SK-N-SH (cell line): ENCODE data around the gene HCN1. TPM values are rescaled to one million over a fixed set of nuclear protein-coding genes. Genes with fewer than 3 reads are reported as not detected.
A peak's percentile ranks its signal among the peaks of the same experiment; 100 is the strongest.

Experiments used
- CTCF ChIA-PET: fragments of 300-600, 350-600 bp; formaldehyde crosslinking; extraction: SDS; loops from one replicate; lab custom pipeline; 2021; lab: Yijun Ruan, JAX
- POLR2A ChIA-PET: fragments of 350-600 bp; sonication (Branson Sonifier 250); formaldehyde crosslinking; extraction: SDS; loops from one replicate; lab custom pipeline; 2020; ENCODE audit warnings: antibody characterized with exemption, inconsistent platforms; lab: Yijun Ruan, JAX
- DNase-seq: peaks from one replicate; pipeline ENCODE4 v3.0.0; 2012
- H2AFZ ChIP-seq: fragments of 200-600 bp; sonication (generic); 2 replicates; pipeline ENCODE4 v1.8.1; 2016; ENCODE audit warnings: antibody characterized with exemption, mild to moderate bottlenecking, low read depth
- H3F3A ChIP-seq: fragments of 200-600 bp; sonication (generic); replicated peaks from 2 replicates; pipeline ENCODE3; 2016; ENCODE audit warnings: antibody characterized with exemption, mild to moderate bottlenecking; ENCODE audit not compliant: insufficient read depth
- H3K27ac ChIP-seq, 2 experiments: fragments of 200-500 bp in 1 of 2; fragments of 200-600 bp in 1 of 2; sonication (Bioruptor generic) in 1 of 2; sonication (generic), shearing (Covaris generic) in 1 of 2; 2 replicates each; pipeline versions ENCODE4 v1.5.1 to v1.6.1; 2014 to 2016; ENCODE audit warnings: low read depth in 2 of 2, inconsistent platforms in 1 of 2, low read length in 1 of 2, mild to moderate bottlenecking in 1 of 2, mixed read lengths in 1 of 2
- H3K27me3 ChIP-seq: fragments of 200-600 bp; sonication (generic), shearing (Covaris generic); 2 replicates; pipeline ENCODE4 v1.6.1; 2016; ENCODE audit warnings: mixed run types; ENCODE audit not compliant: insufficient read depth
- H3K36me3 ChIP-seq, 2 experiments: fragments of 200-500 bp in 1 of 2; fragments of 200-600 bp in 1 of 2; sonication (Bioruptor generic) in 1 of 2; sonication (generic) in 1 of 2; replicated peaks in 1 of 2; 2 replicates each; pipeline versions ENCODE3 to v1.5.1; 2014 to 2016; ENCODE audit warnings: low read length in 1 of 2, mild to moderate bottlenecking in 1 of 2; ENCODE audit not compliant: insufficient read depth in 2 of 2, control insufficient read depth in 1 of 2
- H3K4me1 ChIP-seq, 2 experiments: fragments of 200-500 bp in 1 of 2; fragments of 200-600 bp in 1 of 2; sonication (Bioruptor generic) in 1 of 2; sonication (generic), shearing (Covaris generic) in 1 of 2; 2 replicates each; pipeline versions ENCODE4 v1.5.1 to v1.6.1; 2014 to 2016; ENCODE audit warnings: low read depth in 1 of 2, low read length in 1 of 2, mixed run types in 1 of 2; ENCODE audit not compliant: insufficient read depth in 2 of 2, control insufficient read depth in 1 of 2
- H3K4me2 ChIP-seq: fragments of 200-600 bp; sonication (generic), shearing (Covaris generic); 2 replicates; pipeline ENCODE4 v1.6.1; 2017; ENCODE audit warnings: mixed run types
- H3K4me3 ChIP-seq, 2 experiments: fragments of 200-500 bp in 1 of 2; fragments of 200-600 bp in 1 of 2; sonication (Bioruptor generic) in 1 of 2; sonication (generic), shearing (Covaris generic) in 1 of 2; 2 replicates each; pipeline versions ENCODE4 v1.5.1 to v1.8.1; 2014 to 2016; ENCODE audit warnings: low read depth in 2 of 2, inconsistent platforms in 1 of 2, low read length in 1 of 2, mild to moderate bottlenecking in 1 of 2, mixed read lengths in 1 of 2, moderate library complexity in 1 of 2
- H3K79me2 ChIP-seq: fragments of 200-600 bp; sonication (generic); 2 replicates; pipeline ENCODE4 v1.8.1; 2017; ENCODE audit warnings: mild to moderate bottlenecking; ENCODE audit not compliant: insufficient read depth
- H3K9ac ChIP-seq: fragments of 200-600 bp; sonication (generic); 2 replicates; pipeline ENCODE4 v1.6.1; 2017; ENCODE audit warnings: mixed run types
- H3K9me2 ChIP-seq: fragments of 200-600 bp; sonication (generic); 2 replicates; pipeline ENCODE4 v1.6.1; 2017; ENCODE audit warnings: mixed run types
- H3K9me3 ChIP-seq: fragments of 200-600 bp; sonication (generic); 2 replicates; pipeline ENCODE4 v1.6.1; 2017; ENCODE audit warnings: mixed run types, mild to moderate bottlenecking, moderate library complexity
- H4K20me1 ChIP-seq: fragments of 200-600 bp; sonication (generic); 2 replicates; pipeline ENCODE4 v1.6.1; 2017; ENCODE audit warnings: mild to moderate bottlenecking, mixed run types; ENCODE audit not compliant: insufficient read depth
- ELF1 ChIP-seq: IDR thresholded peaks from 2 replicates; pipeline ENCODE4 v1.4.0; 2012
- EP300 ChIP-seq, 2 experiments: IDR thresholded peaks; 2 replicates each; pipeline versions ENCODE4 v1.4.0 to v1.6.1; 2012; ENCODE audit warnings: borderline replicate concordance in 1 of 2, low read depth in 1 of 2, low read length in 1 of 2
- EZH2phosphoT487 ChIP-seq: fragments of 200-600 bp; sonication (generic); IDR thresholded peaks from 2 replicates; pipeline ENCODE4 v1.6.1; 2017; ENCODE audit warnings: low read depth, mixed run types, mild to moderate bottlenecking, antibody characterized with exemption, moderate library complexity, borderline replicate concordance
- FOSL2 ChIP-seq: IDR thresholded peaks from 2 replicates; pipeline ENCODE4 v1.4.0; 2012; ENCODE audit warnings: low read depth, mild to moderate bottlenecking, moderate library complexity, borderline replicate concordance
- FOXJ3 ChIP-seq: sonication (generic); formaldehyde crosslinking; IDR thresholded peaks from 2 replicates; pipeline ENCODE4 v1.5.1; 2020; ENCODE audit warnings: mild to moderate bottlenecking, missing genetic modification reagents
- FOXM1 ChIP-seq: IDR thresholded peaks from 2 replicates; pipeline ENCODE4 v1.4.0; 2012; ENCODE audit warnings: low read depth, mild to moderate bottlenecking
- GABPA ChIP-seq: IDR thresholded peaks from 2 replicates; pipeline ENCODE4 v1.4.0; 2012; ENCODE audit warnings: low read depth, mild to moderate bottlenecking
- GATA2 ChIP-seq: sonication (generic); formaldehyde crosslinking; IDR thresholded peaks from 2 replicates; pipeline ENCODE4 v1.5.0; 2020; ENCODE audit warnings: mild to moderate bottlenecking, missing genetic modification reagents
- JUND ChIP-seq: IDR thresholded peaks from 2 replicates; pipeline ENCODE4 v1.4.0; 2012
- MEF2A ChIP-seq: IDR thresholded peaks from 2 replicates; pipeline ENCODE4 v1.4.0; 2012; ENCODE audit warnings: low read depth, borderline replicate concordance
- MXI1 ChIP-seq: IDR thresholded peaks from 2 replicates; pipeline ENCODE4 v1.6.1; 2012; ENCODE audit warnings: mild to moderate bottlenecking, low read depth, low read length, improper control_type of control experiment
- NFIC ChIP-seq: IDR thresholded peaks from 2 replicates; pipeline ENCODE4 v1.4.0; 2012; ENCODE audit warnings: borderline replicate concordance
- POLR2AphosphoS5 ChIP-seq: IDR thresholded peaks from 2 replicates; pipeline ENCODE4 v1.6.1; 2012; ENCODE audit warnings: low read depth, low read length
- RAD21 ChIP-seq: IDR thresholded peaks from 2 replicates; pipeline ENCODE4 v1.6.1; 2012; ENCODE audit warnings: mild to moderate bottlenecking, low read length
- RCOR1 ChIP-seq: fragments of 150-350 bp; IDR thresholded peaks from 2 replicates; pipeline ENCODE4 v1.6.1; 2017; ENCODE audit warnings: antibody characterized with exemption, low read length
- RFX5 ChIP-seq: IDR thresholded peaks from 2 replicates; pipeline ENCODE4 v1.6.1; 2012; ENCODE audit warnings: mild to moderate bottlenecking, improper control_type of control experiment, low read length
- RXRA ChIP-seq: IDR thresholded peaks from 2 replicates; pipeline ENCODE4 v1.4.0; 2012; ENCODE audit warnings: low read depth, mild to moderate bottlenecking, borderline replicate concordance
- SIN3A ChIP-seq: IDR thresholded peaks from 2 replicates; pipeline ENCODE4 v1.6.1; 2012; ENCODE audit warnings: low read depth, mild to moderate bottlenecking, low read length, moderate library complexity, borderline replicate concordance
- SMC3 ChIP-seq: IDR thresholded peaks from 2 replicates; pipeline ENCODE4 v1.6.1; 2012; ENCODE audit warnings: low read depth, low read length, improper control_type of control experiment
- TAF1 ChIP-seq: IDR thresholded peaks from 2 replicates; pipeline ENCODE4 v1.6.1; 2012; ENCODE audit warnings: low read depth, mild to moderate bottlenecking, low read length, moderate library complexity, borderline replicate concordance
- TCF12 ChIP-seq: IDR thresholded peaks from 2 replicates; pipeline ENCODE4 v1.4.0; 2012
- YY1 ChIP-seq: IDR thresholded peaks from 2 replicates; pipeline ENCODE4 v1.4.0; 2012; ENCODE audit warnings: low read depth, mild to moderate bottlenecking
- WGBS: methylation state at CpG from one replicate; pipeline ENCODE4 v1.1.6; 2017; ENCODE audit warnings: low lambda C conversion rate; 5-methylcytosine and 5-hydroxymethylcytosine counted together
- polyA plus RNA-seq, 3 experiments: library from polyadenylated mRNA; depleted of rRNA; stranded (reverse); fragments of >200 nt; gene quantifications; 2 replicates each; pipeline ENCODE4 v1.2.3, GENCODE V29; 2012
- TF ChIP-seq, protein P1 (sequence below): fragments of 200-600 bp; sonication (generic); IDR thresholded peaks from 2 replicates; pipeline ENCODE4 v1.6.1; 2017; ENCODE audit warnings: antibody characterized with exemption, mild to moderate bottlenecking, moderate library complexity
- TF ChIP-seq, protein P2 (sequence below): fragments of 150-350 bp; IDR thresholded peaks from 2 replicates; pipeline ENCODE4 v1.6.1; 2017; ENCODE audit warnings: antibody characterized with exemption, low read length, low read depth, borderline replicate concordance
- TF ChIP-seq, protein P3 (sequence below): IDR thresholded peaks from 2 replicates; pipeline ENCODE4 v1.4.0; 2012; ENCODE audit warnings: low read depth
- TF ChIP-seq, protein P4 (sequence below): IDR thresholded peaks from 2 replicates; pipeline ENCODE4 v1.4.0; 2012; ENCODE audit warnings: low read depth, borderline replicate concordance
- TF ChIP-seq, protein P5 (sequence below): IDR thresholded peaks from 2 replicates; pipeline ENCODE4 v1.6.1; 2012; ENCODE audit warnings: mild to moderate bottlenecking, low read depth, low read length, moderate library complexity

HCN1 gene
- not detected in 2 replicates for polyA plus RNA-seq (2012; rRNA removed)
- under 0.01 TPM in 1 of 2 replicates, not detected in the other for polyA plus RNA-seq (2012; cell fraction: cytosol; rRNA removed)
- polyA plus RNA-seq (2012; cell fraction: nucleus; rRNA removed): not detected in 2 replicates

DNA sequence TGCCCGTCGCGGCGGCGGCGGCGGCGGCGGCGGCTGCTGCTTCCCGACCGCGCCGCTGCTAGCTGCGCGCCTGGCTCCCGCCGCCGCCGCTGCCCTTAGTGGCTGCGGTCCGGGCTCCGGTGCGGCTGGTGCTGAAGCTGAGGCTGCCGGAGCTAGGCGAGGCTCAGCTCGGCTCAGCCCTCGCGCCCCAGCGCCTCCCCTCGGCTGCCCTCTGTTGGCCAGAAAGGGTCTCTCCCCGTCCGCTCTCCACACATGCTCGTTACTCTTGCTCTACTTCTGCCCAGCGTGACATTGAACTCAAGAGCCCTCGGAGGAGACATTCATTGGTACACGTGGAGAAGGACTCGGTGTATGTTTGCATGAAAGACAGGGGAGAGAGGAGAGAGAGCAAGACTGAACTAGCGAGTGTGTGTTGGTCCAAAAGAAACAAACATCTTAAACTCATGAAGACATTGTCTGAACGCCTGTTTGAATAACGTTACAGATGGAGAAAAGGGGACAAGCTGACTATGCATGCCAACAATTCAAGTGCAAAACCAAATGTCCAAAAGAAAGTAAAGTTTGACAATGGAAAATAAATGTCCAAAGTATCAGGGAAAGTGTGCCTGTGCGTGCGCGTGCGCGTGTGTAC lies at the start of gene HCN1:
TSS of gene HCN1 (minus strand) at position 175 of the 631 bp plus-strand sequence.
- H2AFZ ChIP-seq: no peak within 1 kb of the TSS
- WGBS: 26% methylated on average over 20 of the region's 46 CpGs
- no peak within 1 kb of the TSS for H3K27ac ChIP-seq
- H3K36me3 ChIP-seq: no peaks in the 10 kb centered on the region
- no peaks in the 10 kb centered on the region for H3K4me1 ChIP-seq
- ChIA-PET CTCF (interaction anchor here (0.6 to 2.0 kb wide), 20 partner anchors 9 to 664 kb away, joined by 3 to 14 read pairs (median 4); no protein-coding TSS in a partner anchor), POLR2A (no interaction called here)
- DNase-seq: peak; percentile 81
- no peak for TF ChIP-seq NFIC
- TF ChIP-seq MEF2A: no peak
- TF ChIP-seq SMC3: peak; percentile 48
- TF ChIP-seq ELF1: no peak
- TF ChIP-seq, protein P1, sequence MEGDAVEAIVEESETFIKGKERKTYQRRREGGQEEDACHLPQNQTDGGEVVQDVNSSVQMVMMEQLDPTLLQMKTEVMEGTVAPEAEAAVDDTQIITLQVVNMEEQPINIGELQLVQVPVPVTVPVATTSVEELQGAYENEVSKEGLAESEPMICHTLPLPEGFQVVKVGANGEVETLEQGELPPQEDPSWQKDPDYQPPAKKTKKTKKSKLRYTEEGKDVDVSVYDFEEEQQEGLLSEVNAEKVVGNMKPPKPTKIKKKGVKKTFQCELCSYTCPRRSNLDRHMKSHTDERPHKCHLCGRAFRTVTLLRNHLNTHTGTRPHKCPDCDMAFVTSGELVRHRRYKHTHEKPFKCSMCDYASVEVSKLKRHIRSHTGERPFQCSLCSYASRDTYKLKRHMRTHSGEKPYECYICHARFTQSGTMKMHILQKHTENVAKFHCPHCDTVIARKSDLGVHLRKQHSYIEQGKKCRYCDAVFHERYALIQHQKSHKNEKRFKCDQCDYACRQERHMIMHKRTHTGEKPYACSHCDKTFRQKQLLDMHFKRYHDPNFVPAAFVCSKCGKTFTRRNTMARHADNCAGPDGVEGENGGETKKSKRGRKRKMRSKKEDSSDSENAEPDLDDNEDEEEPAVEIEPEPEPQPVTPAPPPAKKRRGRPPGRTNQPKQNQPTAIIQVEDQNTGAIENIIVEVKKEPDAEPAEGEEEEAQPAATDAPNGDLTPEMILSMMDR: peak; percentile 74
- TF ChIP-seq EP300 (IDR thresholded peaks at IDR 0.05; ENCODE audit: borderline replicate concordance in 1 of 2, low read depth in 1 of 2, low read length in 1 of 2): no peak
- TF ChIP-seq, protein P2, sequence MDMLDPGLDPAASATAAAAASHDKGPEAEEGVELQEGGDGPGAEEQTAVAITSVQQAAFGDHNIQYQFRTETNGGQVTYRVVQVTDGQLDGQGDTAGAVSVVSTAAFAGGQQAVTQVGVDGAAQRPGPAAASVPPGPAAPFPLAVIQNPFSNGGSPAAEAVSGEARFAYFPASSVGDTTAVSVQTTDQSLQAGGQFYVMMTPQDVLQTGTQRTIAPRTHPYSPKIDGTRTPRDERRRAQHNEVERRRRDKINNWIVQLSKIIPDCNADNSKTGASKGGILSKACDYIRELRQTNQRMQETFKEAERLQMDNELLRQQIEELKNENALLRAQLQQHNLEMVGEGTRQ: no peak
- TF ChIP-seq RFX5: no peak
- no peak for TF ChIP-seq EZH2phosphoT487
- no peak for TF ChIP-seq GATA2 (CRISPR knock-in tag)
- no peak for TF ChIP-seq SIN3A
- TF ChIP-seq, protein P3, sequence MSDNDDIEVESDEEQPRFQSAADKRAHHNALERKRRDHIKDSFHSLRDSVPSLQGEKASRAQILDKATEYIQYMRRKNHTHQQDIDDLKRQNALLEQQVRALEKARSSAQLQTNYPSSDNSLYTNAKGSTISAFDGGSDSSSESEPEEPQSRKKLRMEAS: 0 out of 2 replicates have a peak, but pooled peaks have one; percentile 38
- no peak for TF ChIP-seq MXI1
- no peak for TF ChIP-seq TCF12
- TF ChIP-seq, protein P4, sequence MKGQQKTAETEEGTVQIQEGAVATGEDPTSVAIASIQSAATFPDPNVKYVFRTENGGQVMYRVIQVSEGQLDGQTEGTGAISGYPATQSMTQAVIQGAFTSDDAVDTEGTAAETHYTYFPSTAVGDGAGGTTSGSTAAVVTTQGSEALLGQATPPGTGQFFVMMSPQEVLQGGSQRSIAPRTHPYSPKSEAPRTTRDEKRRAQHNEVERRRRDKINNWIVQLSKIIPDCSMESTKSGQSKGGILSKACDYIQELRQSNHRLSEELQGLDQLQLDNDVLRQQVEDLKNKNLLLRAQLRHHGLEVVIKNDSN: no peak
- no peak for TF ChIP-seq TAF1
- TF ChIP-seq RAD21: peak; percentile 55
- TF ChIP-seq, protein P5, sequence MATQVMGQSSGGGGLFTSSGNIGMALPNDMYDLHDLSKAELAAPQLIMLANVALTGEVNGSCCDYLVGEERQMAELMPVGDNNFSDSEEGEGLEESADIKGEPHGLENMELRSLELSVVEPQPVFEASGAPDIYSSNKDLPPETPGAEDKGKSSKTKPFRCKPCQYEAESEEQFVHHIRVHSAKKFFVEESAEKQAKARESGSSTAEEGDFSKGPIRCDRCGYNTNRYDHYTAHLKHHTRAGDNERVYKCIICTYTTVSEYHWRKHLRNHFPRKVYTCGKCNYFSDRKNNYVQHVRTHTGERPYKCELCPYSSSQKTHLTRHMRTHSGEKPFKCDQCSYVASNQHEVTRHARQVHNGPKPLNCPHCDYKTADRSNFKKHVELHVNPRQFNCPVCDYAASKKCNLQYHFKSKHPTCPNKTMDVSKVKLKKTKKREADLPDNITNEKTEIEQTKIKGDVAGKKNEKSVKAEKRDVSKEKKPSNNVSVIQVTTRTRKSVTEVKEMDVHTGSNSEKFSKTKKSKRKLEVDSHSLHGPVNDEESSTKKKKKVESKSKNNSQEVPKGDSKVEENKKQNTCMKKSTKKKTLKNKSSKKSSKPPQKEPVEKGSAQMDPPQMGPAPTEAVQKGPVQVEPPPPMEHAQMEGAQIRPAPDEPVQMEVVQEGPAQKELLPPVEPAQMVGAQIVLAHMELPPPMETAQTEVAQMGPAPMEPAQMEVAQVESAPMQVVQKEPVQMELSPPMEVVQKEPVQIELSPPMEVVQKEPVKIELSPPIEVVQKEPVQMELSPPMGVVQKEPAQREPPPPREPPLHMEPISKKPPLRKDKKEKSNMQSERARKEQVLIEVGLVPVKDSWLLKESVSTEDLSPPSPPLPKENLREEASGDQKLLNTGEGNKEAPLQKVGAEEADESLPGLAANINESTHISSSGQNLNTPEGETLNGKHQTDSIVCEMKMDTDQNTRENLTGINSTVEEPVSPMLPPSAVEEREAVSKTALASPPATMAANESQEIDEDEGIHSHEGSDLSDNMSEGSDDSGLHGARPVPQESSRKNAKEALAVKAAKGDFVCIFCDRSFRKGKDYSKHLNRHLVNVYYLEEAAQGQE: peak; percentile 82
- TF ChIP-seq FOSL2: no peak
- no peak for TF ChIP-seq JUND
- TF ChIP-seq GABPA: no peak
- no peak for TF ChIP-seq POLR2AphosphoS5
- no peak for TF ChIP-seq FOXJ3 (CRISPR knock-in tag)
- TF ChIP-seq YY1: no peak
- no peak for TF ChIP-seq RXRA
- TF ChIP-seq RCOR1: no peak
- no peak for TF ChIP-seq FOXM1
- no peaks in the 10 kb centered on the region for H3K9me3 ChIP-seq
- H3K9me2 ChIP-seq: no peaks in the 10 kb centered on the region
- peaks cover 9% of the 10 kb centered on the region; the same call in 1 of the 2 replicates for H3K27me3 ChIP-seq
- no peaks in the 10 kb centered on the region for H3F3A ChIP-seq
- no peaks in the 10 kb centered on the region for H3K79me2 ChIP-seq
- H3K9ac ChIP-seq: no peak within 1 kb of the TSS
- H4K20me1 ChIP-seq: no peaks in the 10 kb centered on the region
- no peak within 1 kb of the TSS for H3K4me2 ChIP-seq
- peak within 1 kb of the TSS in 1 of 2 experiments; percentile 31; a peak in 3 of 4 replicates for H3K4me3 ChIP-seq
